Measurements from ENCODE around the gene ZCWPW1.
A peak's percentile ranks its signal among the peaks of the same experiment; 100 is the strongest.
"Not testable (repeated sequence)": the region's sequence is repeated elsewhere in the genome, so short reads cannot be mapped to it uniquely, and the experiment has no call there.

ZCWPW1 gene

DNA sequence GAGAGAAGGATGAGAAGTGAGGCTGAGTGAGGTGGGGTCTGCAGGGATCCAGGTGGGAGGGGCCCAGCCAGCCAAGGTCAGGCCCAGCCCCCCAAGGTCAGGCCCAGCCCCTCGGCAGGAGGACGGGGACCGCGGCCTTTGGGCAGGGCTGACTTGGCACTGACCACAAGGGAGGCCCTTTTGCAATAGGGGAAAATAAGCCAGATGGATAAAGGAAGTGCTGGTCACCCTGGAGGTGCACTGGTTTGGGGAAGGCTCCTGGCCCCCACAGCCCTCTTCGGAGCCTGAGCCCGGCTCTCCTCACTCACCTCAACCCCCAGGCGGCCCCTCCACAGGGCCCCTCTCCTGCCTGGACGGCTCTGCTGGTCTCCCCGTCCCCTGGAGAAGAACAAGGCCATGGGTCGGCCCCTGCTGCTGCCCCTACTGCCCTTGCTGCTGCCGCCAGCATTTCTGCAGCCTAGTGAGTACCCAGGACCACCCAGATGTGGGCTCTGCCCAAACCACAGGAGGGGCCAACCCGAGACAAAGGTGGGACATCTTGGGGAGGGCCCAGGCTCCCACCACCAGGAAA lies 55.2 kb downstream of the ZCWPW1 start, which contains the start of gene PILRA:
Gene PILRA, plus strand, starts transcription at position 227 of the 571 bp plus-strand sequence. Its CDS starts 170 bp downstream, at position 397.
- DNase-seq (ENCODE audit: low spot score), result no peak

DNA sequence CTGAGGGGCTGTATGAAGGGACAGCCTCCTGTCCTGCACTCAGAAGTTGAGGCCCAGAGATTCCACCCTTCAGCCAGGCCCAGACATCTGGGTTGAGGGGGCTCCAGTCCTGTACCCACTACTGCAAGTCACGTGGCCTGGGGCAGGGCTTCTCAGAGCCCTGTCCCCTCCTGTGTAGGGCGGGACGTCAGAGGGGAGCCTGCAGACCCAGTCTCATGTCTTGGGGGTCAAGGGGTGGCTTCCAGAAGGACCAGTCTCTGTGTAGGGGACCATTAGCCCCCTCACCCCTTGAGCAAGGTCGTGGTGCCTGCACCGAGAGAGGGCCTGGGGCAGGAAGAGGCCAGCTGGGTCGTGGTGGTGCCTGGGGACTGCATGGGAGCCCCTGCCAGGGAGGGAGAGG lies 55.8 kb downstream of the ZCWPW1 start:
- DNase-seq (ENCODE audit: low spot score), result no peak

DNA sequence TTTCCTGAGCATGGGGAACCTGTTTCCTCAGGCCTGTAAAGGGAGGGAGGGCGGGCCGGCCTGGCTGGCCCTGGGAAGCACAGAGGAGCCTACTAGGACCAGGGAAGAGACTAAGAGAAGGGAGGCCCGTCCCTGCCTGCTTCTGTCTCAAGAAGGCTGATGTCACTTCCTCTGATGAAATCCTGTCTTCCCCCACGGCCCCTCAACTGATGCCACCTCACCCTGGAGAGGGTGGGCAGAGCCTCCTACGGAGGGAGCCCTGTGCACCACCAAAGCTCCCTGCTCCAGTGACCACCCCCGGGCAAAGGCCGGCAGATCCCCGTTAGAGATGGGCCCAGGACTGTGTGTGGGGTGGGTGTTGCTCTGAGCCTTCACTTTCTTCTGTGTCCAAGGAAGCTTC lies 56.2 kb downstream of the ZCWPW1 start:
- peak; percentile 21 for DNase-seq (ENCODE audit: low spot score)

DNA sequence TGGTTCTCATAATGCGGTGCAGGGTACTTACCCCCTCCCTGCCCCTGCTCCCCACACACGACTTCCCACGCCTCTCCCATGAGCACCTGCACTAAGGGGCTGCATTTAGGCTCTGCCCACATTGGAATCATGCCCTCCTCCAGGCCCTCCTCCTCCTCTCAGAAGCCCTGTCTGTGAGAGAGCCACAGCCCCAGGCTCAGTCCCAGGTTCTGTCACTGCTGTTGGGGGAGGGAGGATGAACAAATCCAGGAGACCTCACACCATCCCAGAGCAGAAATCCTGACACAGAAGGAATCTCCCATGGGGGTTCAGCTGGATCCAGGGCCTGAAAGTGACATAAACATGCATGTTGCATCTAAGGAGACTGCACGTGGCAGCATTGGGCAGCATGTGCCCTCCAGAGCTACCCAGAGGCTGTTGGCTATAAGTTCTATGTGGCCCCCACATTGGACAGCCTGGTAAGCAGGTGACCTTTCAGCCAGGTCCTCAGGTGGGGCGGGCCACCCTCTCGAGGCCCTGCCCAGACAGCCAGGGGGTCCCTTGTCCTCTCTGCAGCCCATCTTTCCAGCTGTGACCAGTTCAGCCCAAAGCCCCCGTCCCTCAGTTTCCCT lies 56.8 kb downstream of the ZCWPW1 start:
- no peak for DNase-seq (ENCODE audit: low spot score)

DNA sequence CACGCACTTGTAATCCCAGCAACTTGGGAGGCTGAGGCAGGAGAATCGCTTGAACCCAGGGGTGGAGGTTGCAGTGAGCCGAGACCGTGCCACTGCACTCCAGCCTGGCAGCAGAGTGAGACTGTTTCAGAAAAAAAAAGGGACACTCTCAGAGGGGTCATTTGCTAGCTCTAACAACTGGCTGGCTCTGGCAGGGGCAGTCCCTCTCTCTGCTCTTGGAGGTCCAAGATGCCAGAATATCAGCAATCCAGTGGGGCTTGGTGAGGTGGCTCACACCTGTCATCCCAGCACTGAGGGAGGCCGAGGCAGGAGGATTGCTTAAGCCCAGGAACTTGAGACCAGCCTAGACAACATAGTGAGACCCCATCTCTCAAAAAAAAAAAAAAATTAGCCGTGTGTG lies 57.8 kb downstream of the ZCWPW1 start:
- no peak for DNase-seq (ENCODE audit: low spot score)

DNA sequence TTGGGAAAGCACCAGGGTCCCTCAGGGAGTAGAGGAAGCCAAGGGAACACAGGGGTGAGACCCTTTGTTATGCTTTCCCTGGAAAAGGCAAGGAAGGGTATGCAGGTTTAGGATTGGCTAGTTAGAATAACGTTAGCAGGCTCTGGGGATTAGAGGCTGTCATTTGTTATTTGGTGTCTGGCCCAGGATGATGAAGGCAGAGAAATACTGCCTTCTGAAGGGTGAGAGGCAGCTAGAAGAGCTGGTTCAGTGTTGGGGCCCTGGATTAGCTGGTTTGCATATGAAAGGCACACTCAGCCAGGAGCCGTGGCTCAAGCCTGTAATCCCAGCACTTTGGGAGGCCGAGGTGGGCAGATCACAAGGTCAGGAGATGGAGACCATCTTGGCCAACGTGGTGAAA lies 58.2 kb downstream of the ZCWPW1 start:
- DNase-seq (ENCODE audit: low spot score), result no peak

DNA sequence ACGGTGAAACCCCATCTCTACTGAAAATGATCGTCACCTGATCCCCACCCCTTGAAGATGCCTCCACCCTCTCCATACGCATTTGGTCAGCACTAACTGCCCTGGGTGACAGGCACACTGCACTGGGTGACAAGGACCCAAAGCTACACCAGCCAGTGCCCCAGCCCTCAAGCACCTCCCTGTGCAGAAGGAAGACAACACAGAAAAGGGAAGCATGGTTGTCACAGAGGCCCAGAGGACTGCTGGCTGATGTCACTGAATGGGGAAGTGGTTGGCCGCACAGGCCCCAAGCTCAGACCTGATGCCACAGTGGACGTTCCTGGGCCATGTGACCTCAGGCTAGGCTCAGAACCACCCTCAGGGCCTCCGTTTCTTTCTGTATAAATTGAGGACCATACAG lies 59.4 kb downstream of the ZCWPW1 start:
- peak; percentile 22 for DNase-seq (ENCODE audit: low spot score)

DNA sequence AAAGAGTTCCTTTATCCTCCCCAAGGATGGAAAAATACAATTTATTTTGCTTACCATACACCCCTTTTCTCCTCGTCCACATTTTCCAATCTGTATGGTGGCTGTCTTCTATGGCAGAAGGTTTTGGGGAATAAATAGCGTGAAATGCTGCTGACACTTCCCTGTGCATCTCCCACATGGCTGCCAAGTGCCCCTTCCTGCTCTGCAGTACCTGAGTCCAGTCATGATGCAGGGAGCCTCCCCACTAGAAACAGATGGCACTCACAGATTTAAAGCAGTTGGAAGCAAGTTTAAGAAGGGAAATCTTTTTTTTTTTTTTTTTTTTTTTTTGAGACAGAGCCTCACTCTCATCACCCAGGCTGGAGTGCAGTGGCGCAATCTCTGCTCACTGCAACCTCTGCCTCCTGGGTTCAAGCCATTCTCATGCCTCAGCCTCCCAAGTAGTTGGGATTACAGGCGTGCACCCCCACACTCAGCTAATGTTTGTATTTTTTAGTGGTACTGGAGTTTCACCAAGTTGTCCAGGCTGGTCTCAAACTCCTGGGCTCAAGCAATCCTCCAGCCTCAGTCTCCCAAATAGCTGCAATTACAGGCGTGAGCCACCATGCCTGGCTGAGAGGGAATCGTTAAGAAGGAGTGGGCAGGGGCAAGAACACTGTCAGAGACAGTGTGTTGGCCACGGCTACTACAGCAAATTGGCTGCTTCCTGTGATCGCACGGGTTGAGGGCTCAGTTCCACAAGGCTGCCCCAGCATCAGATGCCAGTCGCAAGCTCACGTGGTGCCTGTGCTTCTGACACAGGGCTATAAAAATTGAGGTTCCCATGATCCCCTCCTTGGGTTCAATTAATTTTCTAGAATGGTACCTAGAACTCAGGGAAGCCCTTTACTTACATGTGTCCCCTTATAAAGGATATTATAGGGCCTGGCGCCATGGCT lies 60.6 kb downstream of the ZCWPW1 start:
- no peak for DNase-seq (ENCODE audit: low spot score)

DNA sequence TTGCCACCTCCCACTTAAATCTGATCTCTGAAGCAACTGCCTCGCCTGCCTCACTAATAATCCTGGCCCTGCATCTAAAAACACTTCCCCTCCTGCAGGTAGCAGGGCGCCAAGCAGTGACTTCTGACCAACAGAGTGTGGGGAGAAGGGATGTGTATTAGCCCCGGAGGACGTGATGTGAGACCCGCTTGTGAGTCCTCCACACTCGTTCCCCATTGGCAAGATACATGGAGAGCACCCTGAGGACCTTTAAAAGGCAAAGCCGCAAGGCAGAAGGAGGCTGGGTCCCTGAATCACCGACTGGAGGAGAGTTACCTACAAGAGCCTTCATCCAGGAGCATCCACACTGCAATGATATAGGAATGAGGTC lies 61.3 kb downstream of the ZCWPW1 start:
- no peak for DNase-seq (ENCODE audit: low spot score)

DNA sequence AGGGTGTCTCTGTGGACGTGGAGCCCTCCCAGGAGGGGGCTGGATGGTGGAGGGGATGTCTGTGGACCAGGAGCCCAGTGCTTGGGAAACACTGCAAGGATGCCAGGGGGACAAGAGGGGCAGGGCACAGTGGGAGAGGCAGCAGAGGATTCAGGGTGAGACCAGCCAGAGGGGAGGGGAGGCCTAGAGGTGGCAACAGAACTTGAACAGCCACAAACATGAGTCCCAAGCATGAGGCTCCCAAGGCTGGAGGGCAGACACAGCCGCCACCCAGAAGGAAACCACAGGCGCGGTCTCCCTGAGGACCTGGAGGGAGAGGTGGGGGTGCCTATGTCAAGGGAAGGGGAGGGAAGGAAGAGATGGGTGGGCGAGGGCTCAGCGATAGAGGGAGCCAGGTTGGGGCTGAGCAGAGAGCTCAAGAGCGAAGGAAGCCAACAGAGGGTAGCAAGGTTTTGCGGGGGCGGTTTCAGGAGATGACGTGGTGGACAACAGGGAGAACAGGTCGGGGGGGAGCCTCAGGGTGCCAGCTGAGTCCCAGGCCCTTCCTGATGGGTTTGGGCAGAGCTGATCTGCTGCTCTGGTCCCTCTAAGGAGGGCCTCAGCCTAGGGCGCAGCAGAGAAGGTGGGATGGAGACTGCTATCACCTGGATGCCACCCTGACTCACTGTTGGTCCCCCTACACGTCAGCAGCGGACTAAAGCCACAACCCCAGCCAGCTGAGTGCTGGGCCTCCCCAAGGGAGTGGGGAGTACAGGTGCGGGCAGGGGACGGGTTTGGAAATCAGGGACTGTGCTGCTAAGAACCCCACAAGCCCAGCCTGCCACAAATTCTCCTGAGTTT lies 61.9 kb downstream of the ZCWPW1 start:
- no peak for DNase-seq (ENCODE audit: low spot score)

DNA sequence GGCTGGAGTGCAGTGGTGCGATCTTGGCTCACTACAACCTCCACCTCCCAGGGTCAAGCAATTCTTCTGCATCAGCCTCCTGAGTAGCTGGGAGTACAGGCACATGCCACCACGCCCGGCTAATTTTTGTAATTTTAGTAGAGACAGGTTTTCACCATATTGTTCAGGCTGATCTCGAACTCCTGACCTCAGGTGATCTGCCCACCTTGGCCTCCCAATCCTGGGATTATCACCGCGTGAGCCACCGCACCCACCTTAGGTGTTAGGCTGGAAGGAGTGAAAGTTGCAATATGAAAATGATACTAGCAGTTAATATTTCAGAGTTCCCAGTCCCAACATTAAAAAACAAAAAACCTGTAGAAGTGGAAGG lies 62.5 kb downstream of the ZCWPW1 start:
- DNase-seq (ENCODE audit: low spot score), result not testable (repeated sequence)

DNA sequence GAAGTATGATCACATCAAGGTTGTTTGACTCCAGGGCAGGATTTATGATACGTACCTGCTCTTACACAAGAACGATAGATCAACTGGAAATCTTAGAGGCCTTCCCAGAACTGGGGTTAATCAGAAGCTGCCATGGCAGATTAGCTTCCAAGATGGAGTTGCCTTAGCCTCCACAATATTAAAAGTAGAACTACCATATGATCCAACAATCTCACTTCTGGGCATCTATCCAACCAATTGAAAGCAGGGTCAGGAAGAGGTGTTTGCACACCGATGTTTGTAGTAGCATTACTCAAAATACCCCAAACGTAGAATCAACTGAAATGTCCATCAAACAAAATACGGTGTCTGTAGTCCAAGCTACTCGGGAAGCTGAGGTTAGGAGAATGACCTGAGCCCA lies 64.0 kb downstream of the ZCWPW1 start:
- no peak for DNase-seq (ENCODE audit: low spot score)

DNA sequence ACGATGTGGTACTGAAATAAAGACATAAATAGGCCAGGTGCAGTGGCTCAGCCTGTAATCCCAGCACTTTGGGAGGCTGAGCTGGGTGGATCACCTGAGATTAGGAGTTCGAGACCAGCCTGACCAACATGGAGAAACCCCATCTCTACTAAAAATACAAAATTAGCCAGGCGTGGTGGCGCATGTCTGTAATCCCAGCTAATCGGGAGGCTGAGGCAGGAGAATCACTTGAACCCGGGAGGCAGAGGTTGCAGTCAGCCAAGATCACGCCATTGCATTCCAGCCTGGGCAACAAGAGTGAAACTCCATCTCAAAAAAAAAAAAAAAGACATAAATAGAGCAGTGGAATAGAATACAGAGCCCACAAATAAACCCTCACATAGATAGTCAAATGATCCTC lies 64.7 kb downstream of the ZCWPW1 start:
- not testable (repeated sequence) for DNase-seq (ENCODE audit: low spot score)

DNA sequence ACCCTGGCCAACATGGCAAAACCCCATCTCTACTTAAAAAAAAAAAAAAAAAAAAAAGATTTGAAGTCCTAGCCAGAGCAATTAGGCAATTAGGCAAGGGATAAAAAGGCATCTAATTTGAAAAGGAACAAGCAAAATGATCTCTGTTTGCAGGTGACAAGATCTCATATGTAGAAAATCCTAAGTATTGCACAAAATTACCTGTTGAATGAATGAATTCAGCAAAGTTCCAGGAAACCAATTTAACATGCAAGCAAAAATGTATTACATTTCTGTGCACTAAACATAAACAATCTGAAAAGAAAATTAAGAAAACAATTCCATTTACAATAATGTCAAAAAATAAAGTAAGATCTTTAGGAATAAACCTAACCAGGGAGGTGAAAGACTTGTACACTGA lies 65.4 kb downstream of the ZCWPW1 start:
- DNase-seq (ENCODE audit: low spot score), result no peak

DNA sequence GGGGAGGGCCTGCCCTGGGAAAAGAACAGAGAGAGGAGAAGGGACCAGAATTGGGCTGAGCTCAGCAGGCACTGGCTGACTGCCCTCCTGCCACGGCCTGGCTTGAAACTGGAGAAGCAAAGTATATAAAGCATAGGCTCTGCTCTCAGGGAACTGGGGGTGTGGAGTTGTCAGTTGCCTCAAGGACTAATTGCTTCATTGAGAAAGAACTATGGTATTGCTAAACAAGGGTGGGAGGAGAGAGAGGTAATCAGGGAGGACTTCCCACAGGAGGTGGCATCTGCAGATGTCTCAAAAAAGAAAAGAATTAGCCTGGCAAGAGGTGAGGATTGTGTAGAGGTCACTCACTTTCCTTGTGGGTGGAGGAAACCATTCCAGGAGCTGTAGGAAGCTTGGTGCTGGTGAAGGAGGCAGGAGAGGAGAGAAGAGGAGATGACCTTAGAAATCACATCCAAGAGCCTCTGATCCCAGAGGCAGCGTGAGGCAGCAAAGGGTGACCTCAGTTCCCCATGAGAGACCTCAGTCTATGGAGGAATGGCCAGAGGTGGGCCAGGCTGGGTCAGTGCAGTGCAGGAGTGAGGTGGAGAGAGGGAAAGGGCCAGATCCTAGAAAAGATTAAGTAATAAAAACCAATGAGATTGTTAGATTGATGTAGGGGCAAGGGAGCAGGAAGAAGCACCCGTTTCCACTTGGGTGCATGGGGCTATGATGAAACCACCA lies 68.2 kb downstream of the ZCWPW1 start:
- DNase-seq (ENCODE audit: low spot score), result no peak

DNA sequence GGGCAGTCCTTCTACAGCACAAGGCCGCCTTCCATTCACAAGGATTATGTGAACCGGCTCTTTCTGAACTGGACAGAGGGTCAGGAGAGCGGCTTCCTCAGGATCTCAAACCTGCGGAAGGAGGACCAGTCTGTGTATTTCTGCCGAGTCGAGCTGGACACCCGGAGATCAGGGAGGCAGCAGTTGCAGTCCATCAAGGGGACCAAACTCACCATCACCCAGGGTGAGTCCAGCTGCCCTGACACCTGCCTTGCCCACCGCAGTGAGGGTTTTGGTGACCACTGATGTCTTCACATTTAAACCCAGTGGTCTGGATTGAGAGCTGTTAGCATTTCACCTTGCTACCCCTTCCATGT lies 69.7 kb downstream of the ZCWPW1 start:
- DNase-seq (ENCODE audit: low spot score), result no peak

DNA sequence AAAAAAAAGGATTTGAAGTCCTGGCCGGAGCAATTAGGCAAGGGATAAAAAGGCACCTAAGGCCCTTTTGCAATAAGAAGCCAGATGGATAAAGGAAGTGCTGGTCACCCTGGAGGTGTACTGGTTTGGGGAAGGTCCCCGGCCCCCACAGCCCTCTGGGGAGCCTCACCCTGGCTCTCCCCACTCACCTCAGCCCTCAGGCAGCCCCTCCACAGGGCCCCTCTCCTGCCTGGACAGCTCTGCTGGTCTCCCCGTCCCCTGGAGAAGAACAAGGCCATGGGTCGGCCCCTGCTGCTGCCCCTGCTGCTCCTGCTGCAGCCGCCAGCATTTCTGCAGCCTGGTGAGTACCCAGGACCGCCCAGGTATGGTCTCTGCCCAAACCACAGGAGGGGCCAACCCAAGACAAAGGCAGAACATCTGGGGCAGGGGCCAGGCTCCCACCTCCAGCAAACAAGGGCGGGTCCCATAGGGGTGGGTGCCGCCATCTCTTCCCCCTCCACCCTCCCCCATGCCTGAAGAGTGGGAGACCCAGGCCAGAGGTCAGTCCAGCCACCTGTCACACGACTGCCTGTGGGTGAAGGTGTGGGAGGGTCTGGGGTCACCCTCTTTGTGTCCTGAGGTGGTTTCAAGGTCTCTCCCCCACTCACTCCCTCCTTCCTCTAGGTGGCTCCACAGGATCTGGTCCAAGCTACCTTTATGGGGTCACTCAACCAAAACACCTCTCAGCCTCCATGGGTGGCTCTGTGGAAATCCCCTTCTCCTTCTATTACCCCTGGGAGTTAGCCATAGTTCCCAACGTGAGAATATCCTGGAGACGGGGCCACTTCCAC lies 70.3 kb downstream of the ZCWPW1 start, which contains the start of gene PILRB:
Gene PILRB, plus strand, starts transcription at position 91 of the 830 bp plus-strand sequence. Its CDS starts 186 bp downstream, at position 277.
- no peak for DNase-seq (ENCODE audit: low spot score)

DNA sequence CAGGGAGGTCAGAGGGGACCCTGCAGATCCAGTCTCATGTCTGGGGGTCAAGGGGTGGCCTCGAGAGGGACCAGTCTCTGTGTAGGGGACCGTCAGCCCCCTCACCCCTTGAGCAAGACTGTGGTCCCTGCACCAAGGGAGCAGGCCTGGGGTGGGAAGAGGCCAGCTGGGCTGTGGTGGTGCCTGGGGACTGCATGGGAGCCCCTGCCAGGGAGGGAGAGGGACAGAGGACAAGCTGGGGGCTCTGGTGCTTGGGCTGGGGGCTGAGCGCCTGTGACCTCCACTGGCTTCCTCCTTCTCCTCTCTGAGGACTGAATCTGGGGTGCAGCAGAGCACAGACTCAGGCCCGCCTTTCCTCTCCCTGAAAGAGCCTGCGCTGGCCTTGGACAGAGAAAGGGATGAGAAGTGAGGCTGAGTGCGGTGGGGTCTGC lies 71.4 kb downstream of the ZCWPW1 start:
- DNase-seq (ENCODE audit: low spot score), result no peak

DNA sequence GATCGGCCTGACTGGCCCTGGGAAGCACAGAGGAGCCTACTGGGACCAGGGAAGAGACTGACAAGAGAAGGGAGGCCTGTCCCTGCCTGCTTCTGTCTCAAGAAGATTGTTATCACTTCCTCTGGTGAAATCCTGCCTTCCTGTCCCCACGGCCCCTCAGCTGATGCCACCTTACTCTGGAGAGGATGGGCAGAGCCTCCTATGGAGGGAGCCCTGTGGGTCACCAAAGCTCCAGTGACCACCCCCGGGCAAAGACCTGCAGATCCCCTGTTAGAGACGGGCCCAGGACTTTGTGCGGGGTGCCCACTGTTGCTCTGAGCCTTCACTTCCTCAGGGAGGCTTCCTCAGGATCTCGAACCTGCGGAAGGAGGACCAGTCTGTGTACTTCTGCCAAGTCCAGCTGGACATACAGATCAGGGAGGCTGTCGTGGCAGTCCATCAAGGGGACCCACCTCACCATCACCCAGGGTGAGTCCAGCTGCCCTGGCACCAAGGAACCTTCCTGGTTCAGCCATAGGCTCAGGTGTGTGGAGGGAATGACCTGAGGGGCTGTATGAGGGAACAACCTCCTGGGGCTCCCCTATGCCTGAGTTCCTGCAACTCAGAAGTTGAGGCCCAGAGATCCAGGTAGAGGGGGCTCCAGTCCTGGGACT lies 72.0 kb downstream of the ZCWPW1 start:
- no peak for DNase-seq (ENCODE audit: low spot score)

DNA sequence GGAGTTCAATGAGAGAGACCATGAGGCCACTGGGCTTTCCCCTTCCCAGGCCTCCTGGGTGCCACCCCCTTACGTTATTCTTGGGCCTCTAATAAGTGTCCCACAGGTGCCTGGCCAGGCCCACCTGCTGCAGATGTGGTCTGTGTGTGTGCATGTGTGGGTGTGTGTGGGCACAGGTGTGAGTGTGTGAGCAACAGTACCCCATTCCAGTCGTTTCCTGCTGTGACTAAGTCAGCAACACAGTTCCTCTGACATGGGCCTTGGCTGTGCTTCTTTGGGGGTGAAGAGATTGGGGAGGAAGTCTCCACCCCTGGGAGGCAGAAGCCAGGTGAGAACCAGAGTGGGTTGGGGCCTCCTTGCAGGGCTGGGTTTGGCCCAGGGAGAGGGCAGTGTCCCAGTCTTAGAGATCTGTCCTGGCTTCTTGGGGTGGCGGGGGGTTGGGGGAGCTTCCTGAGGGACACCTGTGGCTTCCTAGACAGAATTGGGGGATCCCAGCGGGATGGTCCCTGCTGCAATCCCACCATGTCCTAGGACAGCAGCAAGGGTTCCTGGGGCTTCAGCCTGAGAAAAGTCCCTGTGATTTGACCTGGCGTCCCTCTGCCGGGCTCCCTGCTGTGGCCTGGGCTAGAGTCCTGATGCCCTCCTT lies 74.7 kb downstream of the ZCWPW1 start:
- peak; percentile 54 for DNase-seq (ENCODE audit: low spot score)

All from CD4-positive, alpha-beta T cell treated with Interleukin-2 at 100 ng/mL for 4 hours (primary cell).